Measurements from ENCODE around the gene APOLD1.

Gene APOLD1

DNA sequence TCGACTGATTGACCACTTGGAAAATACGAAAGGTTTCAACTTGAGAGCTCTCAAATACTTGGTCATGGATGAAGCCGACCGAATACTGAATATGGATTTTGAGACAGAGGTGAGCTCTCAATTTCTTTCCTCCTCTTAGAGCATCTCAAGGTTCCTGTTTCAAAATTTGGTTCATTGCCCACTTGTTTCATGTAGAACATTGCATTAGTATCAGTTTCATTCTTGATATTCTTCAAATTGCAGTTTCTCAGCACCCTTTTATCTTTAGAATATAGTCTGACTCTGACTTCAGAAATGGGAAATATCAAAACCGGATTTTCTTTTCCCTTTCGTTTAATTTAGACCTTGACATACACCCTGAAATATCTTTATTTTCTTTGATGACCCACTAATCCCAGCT lies 36.5 kb downstream of the APOLD1 start:
- Histone ChIP-seq H3K4me1 (peaks cover 3% of the 10 kb centered on the region), H2AFZ (no peak overlapping the region), H3K36me3 (ENCODE audit: control insufficient read depth, insufficient read depth, low read length) (no peaks in the 10 kb centered on the region), H3K9me3 (ENCODE audit: control insufficient read depth, low read length) (no peaks in the 10 kb centered on the region), H3K27ac (no peak overlapping the region), H3K4me2 (ENCODE audit: low read length) (no peak overlapping the region), H3K27me3 (ENCODE audit: control insufficient read depth, insufficient read depth, low read length) (no peaks in the 10 kb centered on the region), H3K9ac (no peak overlapping the region), H3K4me3 (ENCODE audit: low read depth, low read length) (no peak overlapping the region), H3K79me2 (peaks cover 4% of the 10 kb centered on the region)
- TF ChIP-seq, protein P1, sequence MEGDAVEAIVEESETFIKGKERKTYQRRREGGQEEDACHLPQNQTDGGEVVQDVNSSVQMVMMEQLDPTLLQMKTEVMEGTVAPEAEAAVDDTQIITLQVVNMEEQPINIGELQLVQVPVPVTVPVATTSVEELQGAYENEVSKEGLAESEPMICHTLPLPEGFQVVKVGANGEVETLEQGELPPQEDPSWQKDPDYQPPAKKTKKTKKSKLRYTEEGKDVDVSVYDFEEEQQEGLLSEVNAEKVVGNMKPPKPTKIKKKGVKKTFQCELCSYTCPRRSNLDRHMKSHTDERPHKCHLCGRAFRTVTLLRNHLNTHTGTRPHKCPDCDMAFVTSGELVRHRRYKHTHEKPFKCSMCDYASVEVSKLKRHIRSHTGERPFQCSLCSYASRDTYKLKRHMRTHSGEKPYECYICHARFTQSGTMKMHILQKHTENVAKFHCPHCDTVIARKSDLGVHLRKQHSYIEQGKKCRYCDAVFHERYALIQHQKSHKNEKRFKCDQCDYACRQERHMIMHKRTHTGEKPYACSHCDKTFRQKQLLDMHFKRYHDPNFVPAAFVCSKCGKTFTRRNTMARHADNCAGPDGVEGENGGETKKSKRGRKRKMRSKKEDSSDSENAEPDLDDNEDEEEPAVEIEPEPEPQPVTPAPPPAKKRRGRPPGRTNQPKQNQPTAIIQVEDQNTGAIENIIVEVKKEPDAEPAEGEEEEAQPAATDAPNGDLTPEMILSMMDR (IDR thresholded peaks at IDR 0.05): no peak

DNA sequence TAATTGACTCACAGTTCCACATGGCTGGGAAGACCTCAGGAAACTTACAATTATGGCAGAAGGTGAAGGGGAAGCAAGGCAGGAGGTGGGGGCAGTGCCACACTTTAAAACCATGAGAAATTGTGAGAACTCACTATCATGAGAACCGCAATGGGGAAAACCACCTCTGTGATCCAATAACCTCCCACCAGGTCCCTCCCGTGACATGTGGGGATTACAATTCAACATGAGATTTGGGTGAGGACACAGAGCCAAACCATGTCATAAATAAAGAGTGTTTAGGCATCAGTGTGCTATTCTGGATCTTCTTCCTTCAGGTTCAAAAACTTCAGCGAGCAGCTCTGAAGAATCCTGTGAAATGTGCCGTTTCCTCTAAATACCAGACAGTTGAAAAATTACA lies 37.4 kb downstream of the APOLD1 start:
- Histone ChIP-seq H3K9ac (no peak overlapping the region), H2AFZ (no peak overlapping the region), H3K79me2 (no peaks in the 10 kb centered on the region), H3K36me3 (ENCODE audit: control insufficient read depth, insufficient read depth, low read length) (no peaks in the 10 kb centered on the region), H3K9me3 (ENCODE audit: control insufficient read depth, low read length) (no peaks in the 10 kb centered on the region), H3K4me1 (peaks cover 3% of the 10 kb centered on the region), H3K4me3 (ENCODE audit: low read depth, low read length) (no peak overlapping the region), H3K27ac (no peak overlapping the region), H3K4me2 (ENCODE audit: low read length) (no peak overlapping the region), H3K27me3 (ENCODE audit: control insufficient read depth, insufficient read depth, low read length) (no peaks in the 10 kb centered on the region)
- TF ChIP-seq, protein P1 (IDR thresholded peaks at IDR 0.05): no peak

DNA sequence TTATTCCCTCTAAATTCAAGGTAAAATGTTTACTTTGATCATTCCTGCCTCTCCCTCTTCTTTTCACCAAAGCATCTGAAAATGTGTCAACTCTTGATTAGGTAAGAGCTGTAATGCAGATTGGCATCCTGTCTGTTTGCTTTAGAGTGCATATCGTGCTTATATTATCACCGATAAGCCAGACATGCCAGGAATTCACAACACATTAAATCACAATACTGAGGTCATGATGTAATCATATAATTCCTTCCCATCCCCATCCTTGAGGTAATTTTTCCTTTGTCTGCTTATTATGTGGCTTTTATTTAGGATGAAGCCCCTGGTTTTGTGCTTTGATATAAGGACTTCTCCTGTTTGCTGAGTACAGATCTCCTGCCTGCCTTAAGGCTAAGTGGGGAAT lies 37.8 kb downstream of the APOLD1 start:
- Histone ChIP-seq H3K4me2 (ENCODE audit: low read length) (no peak overlapping the region), H2AFZ (no peak overlapping the region), H3K9ac (no peak overlapping the region), H3K27me3 (ENCODE audit: control insufficient read depth, insufficient read depth, low read length) (no peaks in the 10 kb centered on the region), H3K36me3 (ENCODE audit: control insufficient read depth, insufficient read depth, low read length) (no peaks in the 10 kb centered on the region), H3K4me1 (peaks cover 3% of the 10 kb centered on the region), H3K4me3 (ENCODE audit: low read depth, low read length) (no peak overlapping the region), H3K27ac (no peak overlapping the region), H3K9me3 (ENCODE audit: control insufficient read depth, low read length) (no peaks in the 10 kb centered on the region), H3K79me2 (no peaks in the 10 kb centered on the region)
- TF ChIP-seq, protein P1 (IDR thresholded peaks at IDR 0.05): no peak

DNA sequence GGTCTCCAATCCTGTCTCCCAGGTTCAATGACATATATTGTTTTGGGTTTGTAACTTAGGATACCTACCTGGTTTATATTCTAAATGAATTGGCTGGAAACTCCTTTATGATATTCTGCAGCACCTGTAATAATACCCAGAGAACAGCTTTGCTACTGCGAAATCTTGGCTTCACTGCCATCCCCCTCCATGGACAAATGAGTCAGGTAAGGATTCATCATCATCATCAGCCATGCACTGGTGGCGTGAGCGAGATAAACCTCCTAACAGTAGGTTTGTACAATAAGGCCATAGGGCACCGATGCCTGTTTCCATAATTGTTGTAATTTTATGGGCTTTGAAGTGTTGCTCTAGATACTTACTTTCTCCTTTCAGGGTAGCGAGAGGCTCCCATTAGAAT lies 38.4 kb downstream of the APOLD1 start:
- Histone ChIP-seq H3K9me3 (ENCODE audit: control insufficient read depth, low read length) (no peaks in the 10 kb centered on the region), H3K27me3 (ENCODE audit: control insufficient read depth, insufficient read depth, low read length) (no peaks in the 10 kb centered on the region), H3K9ac (no peak overlapping the region), H3K36me3 (ENCODE audit: control insufficient read depth, insufficient read depth, low read length) (no peaks in the 10 kb centered on the region), H3K79me2 (no peaks in the 10 kb centered on the region), H3K27ac (no peak overlapping the region), H2AFZ (no peak overlapping the region), H3K4me2 (ENCODE audit: low read length) (no peak overlapping the region), H3K4me1 (peaks cover 2% of the 10 kb centered on the region), H3K4me3 (ENCODE audit: low read depth, low read length) (no peak overlapping the region)
- TF ChIP-seq, protein P1 (IDR thresholded peaks at IDR 0.05): no peak

DNA sequence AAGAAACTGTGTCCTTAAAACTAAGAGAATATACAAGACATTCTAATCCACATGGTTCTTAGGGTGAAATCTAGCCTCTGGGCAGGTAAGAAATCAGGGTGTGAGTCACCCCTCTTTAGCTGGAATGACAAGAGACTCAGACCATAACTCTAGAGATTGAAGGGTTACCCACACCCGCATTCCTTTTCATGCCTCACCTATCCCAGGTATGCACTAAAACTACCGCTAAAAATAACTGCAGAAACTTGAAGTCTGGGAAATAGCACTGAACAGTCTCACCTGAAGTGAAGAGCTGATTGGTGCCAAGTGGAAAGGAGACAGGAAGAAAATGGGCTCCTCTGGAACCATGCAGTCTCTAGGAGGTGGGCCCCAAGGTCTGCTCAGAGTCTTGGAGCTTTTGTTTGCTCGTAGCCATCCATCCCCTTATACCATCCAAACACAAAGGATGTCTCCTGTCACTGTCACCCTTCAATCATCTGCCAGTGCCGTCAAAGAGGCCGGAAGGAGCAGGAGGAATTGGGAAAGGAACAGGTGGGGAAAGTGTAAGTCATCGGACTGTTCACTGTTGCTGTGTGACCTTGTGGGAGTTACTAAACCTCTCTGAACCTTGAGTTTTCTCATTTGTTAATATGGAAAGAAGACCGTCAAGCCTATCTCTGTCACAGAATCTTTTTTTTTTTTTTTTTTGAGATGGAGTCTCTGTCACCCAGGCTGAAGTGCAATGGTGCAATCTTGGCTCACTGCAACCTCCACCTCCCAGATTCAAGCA lies 50.1 kb downstream of the APOLD1 start:
- Histone ChIP-seq H3K79me2 (no peaks in the 10 kb centered on the region), H3K36me3 (ENCODE audit: control insufficient read depth, insufficient read depth, low read length) (no peaks in the 10 kb centered on the region), H3K4me3 (ENCODE audit: low read depth, low read length) (no peak overlapping the region), H3K9ac (no peak overlapping the region), H3K27ac (peak overlapping the region; percentile 70), H3K4me1 (peaks cover 17% of the 10 kb centered on the region), H3K4me2 (ENCODE audit: low read length) (peak overlapping the region; percentile 39), H3K27me3 (ENCODE audit: control insufficient read depth, insufficient read depth, low read length) (no peaks in the 10 kb centered on the region), H2AFZ (peak overlapping the region; percentile 13), H3K9me3 (ENCODE audit: control insufficient read depth, low read length) (no peaks in the 10 kb centered on the region)
- TF ChIP-seq, protein P1 (IDR thresholded peaks at IDR 0.05): no peak

Measured in parathyroid adenoma (tissue), 2 donors.